Suprapubic skin (tissue), 4 donors: ENCODE results near the gene NGLY1.

ENCODE experiments used
- EP300 ChIP-seq: sonication (generic); formaldehyde crosslinking; IDR thresholded peaks from one replicate; pipeline ENCODE4 v1.6.1; 2017; ENCODE audit warnings: antibody characterized with exemption
- POLR2A ChIP-seq, 2 donors: fragments of 450-650 bp; IDR thresholded peaks; one replicate each; pipeline ENCODE4 v1.6.1; 2017; ENCODE audit warnings: antibody characterized with exemption in 2 of 2, mild to moderate bottlenecking in 2 of 2, moderate library complexity in 2 of 2
- POLR2AphosphoS5 ChIP-seq, 3 donors: sonication (generic); formaldehyde crosslinking; IDR thresholded peaks; one replicate each; pipeline ENCODE4 v1.6.1; 2017; ENCODE audit warnings: antibody characterized with exemption in 3 of 3
- TF ChIP-seq, protein P1 (sequence below), 2 donors: fragments of 200-600 bp in 1 of 2; fragments of 450-650 bp in 1 of 2; sonication (generic) in 1 of 2; IDR thresholded peaks; one replicate each; pipeline ENCODE4 v1.5.1; 2016 to 2019; ENCODE audit warnings: antibody characterized with exemption in 2 of 2, mild to moderate bottlenecking in 1 of 2, moderate library complexity in 1 of 2

DNA sequence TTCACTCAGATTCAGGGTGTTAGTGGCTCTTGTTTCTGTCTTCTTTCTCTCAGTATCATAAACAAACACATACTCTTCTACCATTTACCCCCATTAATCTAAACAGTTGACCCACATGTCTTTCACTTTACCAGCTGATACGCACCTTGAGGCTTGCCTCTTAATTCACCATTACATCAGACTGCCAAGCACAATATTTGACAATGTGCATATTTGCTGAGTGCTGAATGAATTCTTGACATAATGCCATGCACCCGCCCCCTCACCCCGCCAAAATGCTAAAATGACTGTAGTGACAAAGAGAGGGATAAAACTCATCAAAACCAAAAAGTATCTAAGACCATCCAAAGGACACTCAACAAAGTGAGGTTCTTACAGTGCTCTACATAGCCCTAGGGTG, 57.4 kb downstream of the NGLY1 start:
- TF ChIP-seq, protein P1, sequence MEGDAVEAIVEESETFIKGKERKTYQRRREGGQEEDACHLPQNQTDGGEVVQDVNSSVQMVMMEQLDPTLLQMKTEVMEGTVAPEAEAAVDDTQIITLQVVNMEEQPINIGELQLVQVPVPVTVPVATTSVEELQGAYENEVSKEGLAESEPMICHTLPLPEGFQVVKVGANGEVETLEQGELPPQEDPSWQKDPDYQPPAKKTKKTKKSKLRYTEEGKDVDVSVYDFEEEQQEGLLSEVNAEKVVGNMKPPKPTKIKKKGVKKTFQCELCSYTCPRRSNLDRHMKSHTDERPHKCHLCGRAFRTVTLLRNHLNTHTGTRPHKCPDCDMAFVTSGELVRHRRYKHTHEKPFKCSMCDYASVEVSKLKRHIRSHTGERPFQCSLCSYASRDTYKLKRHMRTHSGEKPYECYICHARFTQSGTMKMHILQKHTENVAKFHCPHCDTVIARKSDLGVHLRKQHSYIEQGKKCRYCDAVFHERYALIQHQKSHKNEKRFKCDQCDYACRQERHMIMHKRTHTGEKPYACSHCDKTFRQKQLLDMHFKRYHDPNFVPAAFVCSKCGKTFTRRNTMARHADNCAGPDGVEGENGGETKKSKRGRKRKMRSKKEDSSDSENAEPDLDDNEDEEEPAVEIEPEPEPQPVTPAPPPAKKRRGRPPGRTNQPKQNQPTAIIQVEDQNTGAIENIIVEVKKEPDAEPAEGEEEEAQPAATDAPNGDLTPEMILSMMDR (IDR thresholded peaks at IDR 0.05), result no peak
- no peak for TF ChIP-seq POLR2A (IDR thresholded peaks at IDR 0.05)
- no peak for TF ChIP-seq POLR2AphosphoS5 (IDR thresholded peaks at IDR 0.05)
- TF ChIP-seq EP300, result no peak
